ENCODE data around the gene RPS8.

Gene RPS8

DNA sequence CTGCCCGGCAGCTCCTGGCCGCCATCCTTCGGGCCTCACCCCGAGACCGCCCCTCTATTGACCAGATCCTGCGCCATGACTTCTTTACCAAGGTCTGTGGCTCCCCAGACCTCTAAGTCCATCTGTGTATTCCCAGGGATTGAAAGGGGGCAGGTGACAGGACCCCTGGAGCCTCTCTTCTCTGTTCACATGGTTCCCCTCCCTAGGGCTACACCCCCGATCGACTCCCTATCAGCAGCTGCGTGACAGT lies 27.6 kb downstream of the RPS8 start:
- in situ Hi-C loops (cut with MboI; ENCODE audit: low sequenced_read_pairs, unreplicated experiment) = no loop called here
- DNase-seq (ENCODE audit: low spot score) = no peak
- TF ChIP-seq, protein P1, sequence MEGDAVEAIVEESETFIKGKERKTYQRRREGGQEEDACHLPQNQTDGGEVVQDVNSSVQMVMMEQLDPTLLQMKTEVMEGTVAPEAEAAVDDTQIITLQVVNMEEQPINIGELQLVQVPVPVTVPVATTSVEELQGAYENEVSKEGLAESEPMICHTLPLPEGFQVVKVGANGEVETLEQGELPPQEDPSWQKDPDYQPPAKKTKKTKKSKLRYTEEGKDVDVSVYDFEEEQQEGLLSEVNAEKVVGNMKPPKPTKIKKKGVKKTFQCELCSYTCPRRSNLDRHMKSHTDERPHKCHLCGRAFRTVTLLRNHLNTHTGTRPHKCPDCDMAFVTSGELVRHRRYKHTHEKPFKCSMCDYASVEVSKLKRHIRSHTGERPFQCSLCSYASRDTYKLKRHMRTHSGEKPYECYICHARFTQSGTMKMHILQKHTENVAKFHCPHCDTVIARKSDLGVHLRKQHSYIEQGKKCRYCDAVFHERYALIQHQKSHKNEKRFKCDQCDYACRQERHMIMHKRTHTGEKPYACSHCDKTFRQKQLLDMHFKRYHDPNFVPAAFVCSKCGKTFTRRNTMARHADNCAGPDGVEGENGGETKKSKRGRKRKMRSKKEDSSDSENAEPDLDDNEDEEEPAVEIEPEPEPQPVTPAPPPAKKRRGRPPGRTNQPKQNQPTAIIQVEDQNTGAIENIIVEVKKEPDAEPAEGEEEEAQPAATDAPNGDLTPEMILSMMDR (IDR thresholded peaks at IDR 0.05; ENCODE audit: borderline replicate concordance, control extremely low read depth, extremely low read depth, insufficient read depth, missing control alignments) = no peak

DNA sequence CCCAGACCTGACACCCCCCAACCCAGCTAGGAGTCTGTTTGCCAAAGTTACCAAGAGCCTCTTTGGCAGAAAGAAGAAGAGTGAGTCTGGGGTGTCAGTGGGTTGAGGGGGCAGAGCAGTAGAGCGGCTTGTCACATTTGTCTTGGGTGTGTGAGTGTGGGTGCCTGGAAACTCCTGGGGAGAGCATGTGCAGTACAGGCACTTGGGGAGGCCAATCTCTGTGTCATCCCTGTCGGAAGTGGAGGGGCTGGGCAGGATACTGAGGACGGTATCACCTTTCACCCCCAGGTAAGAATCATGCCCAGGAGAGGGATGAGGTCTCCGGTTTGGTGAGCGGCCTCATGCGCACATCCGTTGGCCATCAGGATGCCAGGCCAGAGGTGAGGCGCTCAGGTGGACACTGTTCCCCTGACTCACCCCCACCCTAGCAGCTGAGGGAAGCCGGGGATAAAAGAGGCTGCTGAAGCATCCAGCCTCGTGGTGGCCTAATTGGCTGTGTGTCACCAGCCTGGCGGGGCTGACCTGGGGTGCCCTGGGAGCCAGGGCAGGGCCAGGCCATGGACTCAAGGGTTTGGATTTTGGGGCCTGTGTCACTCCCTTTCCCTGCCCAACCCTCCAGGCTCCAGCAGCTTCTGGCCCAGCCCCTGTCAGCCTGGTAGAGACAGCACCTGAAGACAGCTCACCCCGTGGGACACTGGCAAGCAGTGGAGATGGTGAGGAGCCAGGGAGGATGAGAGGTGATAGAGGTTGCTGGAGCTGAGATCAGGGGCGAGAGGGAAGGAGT lies 28.2 kb downstream of the RPS8 start:
- DNase-seq (ENCODE audit: low spot score) = no peak
- TF ChIP-seq, protein P1 (IDR thresholded peaks at IDR 0.05; ENCODE audit: borderline replicate concordance, control extremely low read depth, extremely low read depth, insufficient read depth, missing control alignments) = no peak
- in situ Hi-C loops (cut with MboI; ENCODE audit: low sequenced_read_pairs, unreplicated experiment) = no loop called here

DNA sequence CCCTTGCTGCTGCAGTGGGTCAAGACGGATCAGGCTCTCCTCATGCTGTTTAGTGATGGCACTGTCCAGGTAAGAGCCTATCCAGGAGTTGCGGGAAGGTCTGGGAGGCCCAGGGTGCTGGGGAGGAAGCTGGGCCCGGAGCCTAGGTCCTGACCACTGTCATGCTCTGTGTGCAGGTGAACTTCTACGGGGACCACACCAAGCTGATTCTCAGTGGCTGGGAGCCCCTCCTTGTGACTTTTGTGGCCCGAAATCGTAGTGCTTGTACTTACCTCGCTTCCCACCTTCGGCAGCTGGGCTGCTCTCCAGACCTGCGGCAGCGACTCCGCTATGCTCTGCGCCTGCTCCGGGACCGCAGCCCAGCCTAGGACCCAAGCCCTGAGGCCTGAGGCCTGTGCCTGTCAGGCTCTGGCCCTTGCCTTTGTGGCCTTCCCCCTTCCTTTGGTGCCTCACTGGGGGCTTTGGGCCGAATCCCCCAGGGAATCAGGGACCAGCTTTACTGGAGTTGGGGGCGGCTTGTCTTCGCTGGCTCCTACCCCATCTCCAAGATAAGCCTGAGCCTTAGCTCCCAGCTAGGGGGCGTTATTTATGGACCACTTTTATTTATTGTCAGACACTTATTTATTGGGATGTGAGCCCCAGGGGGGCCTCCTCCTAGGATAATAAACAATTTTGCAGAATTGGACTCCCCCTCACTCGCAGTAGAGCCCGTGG lies 30.1 kb downstream of the RPS8 start:
- no peak for DNase-seq (ENCODE audit: low spot score)
- in situ Hi-C loops (cut with MboI; ENCODE audit: low sequenced_read_pairs, unreplicated experiment) = no loop called here
- TF ChIP-seq, protein P1 (IDR thresholded peaks at IDR 0.05; ENCODE audit: borderline replicate concordance, control extremely low read depth, extremely low read depth, insufficient read depth, missing control alignments) = no peak

DNA sequence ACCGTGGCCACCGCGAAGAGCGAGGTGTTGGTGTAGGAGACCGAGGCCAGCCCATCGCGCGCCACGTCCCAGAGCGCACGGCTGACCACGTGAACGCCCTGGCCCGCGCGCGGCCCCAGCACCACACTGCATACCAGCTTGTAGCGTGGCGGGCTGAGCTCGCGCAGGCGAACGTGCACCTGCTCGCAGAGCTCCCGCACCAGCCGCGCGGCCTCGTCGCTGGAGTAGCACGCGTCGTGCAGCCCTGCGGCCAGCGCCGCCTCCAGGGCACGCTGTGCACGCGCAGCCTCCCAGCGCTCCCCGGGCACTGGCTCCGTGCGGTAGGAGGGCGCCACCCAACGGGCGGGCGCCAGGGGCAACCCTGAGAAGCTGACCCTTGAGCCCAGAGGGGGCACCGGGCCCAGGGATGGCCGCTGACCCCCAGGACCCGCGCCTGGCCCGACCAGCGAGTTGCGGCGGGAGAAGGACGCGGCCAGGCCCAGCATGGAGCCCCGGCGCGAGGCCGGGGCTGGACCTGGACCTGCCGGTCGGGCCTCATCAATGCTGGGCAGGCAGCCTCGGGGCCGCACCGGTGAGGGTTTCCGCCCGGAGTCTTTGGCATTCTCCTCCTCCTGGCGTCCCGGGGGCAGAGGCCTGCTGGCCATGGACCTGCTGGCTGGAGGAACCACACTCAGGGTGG lies 30.8 kb downstream of the RPS8 start:
- in situ Hi-C loops (cut with MboI; ENCODE audit: low sequenced_read_pairs, unreplicated experiment) = no loop called here

DNA sequence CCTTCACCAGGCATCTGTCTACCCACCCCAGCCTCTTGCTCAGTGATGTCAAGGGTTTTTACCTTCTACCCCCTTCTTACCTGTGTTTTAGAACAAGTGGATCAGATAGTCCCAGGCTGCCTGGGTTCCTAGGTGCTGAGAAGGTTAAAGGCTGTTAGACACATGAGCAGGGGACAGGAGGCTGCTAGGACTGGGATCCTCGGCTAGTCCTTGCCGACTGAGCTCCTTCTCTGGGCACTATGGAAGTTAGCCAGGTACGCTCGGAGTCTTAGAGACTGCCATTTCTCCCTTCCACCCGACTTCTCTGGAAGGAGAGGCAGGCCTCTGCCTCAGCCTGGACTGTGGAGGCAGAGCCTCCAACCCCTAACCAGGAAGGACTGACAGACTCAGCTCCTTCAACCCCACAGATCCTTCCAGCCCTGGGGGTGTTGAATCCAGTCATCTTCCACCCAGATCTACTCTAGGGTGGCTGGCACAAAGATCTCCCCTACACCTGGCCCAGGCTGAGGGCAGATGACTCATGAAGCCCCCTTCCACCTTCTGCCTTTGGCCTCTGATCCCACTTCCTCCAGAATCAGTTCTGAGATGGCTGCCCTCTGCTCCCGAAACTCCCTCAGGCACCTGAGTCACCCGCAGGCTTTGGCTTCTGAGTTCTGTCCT lies 31.5 kb downstream of the RPS8 start, which contains the start of gene DYNLT4:
Gene DYNLT4, minus strand, starts transcription at position 648 of the 660 bp plus-strand sequence. CDS start 683 bp downstream, outside the sequence.
- in situ Hi-C loops (cut with MboI; ENCODE audit: low sequenced_read_pairs, unreplicated experiment) = no loop called here
- DNase-seq (ENCODE audit: low spot score) = no peak
- TF ChIP-seq, protein P1 (IDR thresholded peaks at IDR 0.05; ENCODE audit: borderline replicate concordance, control extremely low read depth, extremely low read depth, insufficient read depth, missing control alignments) = no peak

More for the DNA sequence above, 30.8 kb downstream of the RPS8 start:
- DNase-seq (ENCODE audit: low spot score) = no peak
- TF ChIP-seq, protein P1 (IDR thresholded peaks at IDR 0.05; ENCODE audit: borderline replicate concordance, control extremely low read depth, extremely low read depth, insufficient read depth, missing control alignments) = no peak

DNA sequence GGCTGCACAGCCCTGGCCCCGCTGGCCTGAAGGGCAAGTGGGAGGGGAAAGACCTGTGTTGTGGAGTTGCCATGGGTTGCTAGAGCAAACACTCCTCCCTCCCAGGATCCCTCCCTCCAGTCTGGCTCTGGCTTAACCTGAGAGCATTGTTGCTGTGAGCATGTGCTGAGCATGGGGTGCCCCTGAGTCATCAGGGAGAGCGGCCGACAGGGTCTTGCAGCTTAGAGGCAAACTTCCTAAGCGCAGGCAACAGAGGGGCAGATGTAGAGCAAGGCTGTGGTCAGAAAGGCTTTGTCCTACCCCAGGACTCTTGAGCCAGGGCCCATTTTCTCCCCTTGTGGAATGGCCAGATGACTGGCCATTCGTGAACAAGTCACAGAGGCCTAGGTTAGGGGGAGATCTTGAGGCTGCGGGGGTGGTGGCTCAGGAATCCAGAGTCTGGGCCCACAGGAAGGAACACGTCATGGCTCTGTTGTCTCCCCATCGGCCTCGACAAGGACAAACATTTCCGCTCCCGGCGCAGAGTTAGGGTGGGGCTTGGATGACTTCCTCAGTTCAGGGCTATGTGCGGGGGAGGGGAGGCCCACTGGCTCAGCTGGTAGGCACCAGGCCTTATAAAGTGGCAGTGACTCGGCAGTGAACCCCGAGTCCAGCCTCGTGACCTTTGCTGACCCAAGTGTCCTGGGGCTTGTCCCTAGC lies 32.2 kb downstream of the RPS8 start:
- peak; percentile 80 for DNase-seq (ENCODE audit: low spot score)
- TF ChIP-seq, protein P1 (IDR thresholded peaks at IDR 0.05; ENCODE audit: borderline replicate concordance, control extremely low read depth, extremely low read depth, insufficient read depth, missing control alignments) = no peak
- in situ Hi-C loops (cut with MboI; ENCODE audit: low sequenced_read_pairs, unreplicated experiment) = no loop called here
